Skeletal muscle tissue (tissue), 4 donors: ENCODE measurements around the gene WWC2. TPM values are rescaled to one million over a fixed set of nuclear protein-coding genes. Genes with fewer than 3 reads are reported as not detected.

Experiments
- H3K27ac ChIP-seq: one replicate; pipeline ENCODE4 v1.7.0; 2013; ENCODE audit warnings: mild to moderate bottlenecking, low read depth, low read length, inconsistent platforms
- H3K27me3 ChIP-seq, 3 donors: one replicate each; pipeline ENCODE4 v1.7.0; 2013; ENCODE audit warnings: low read length in 3 of 3; ENCODE audit not compliant: control insufficient read depth in 3 of 3, insufficient read depth in 3 of 3
- H3K36me3 ChIP-seq, 3 donors: one replicate each; pipeline ENCODE4 v1.7.0; 2013; ENCODE audit warnings: low read length in 3 of 3; ENCODE audit not compliant: control insufficient read depth in 3 of 3, insufficient read depth in 3 of 3
- H3K4me1 ChIP-seq, 3 donors: one replicate each; pipeline ENCODE4 v1.7.0; 2013; ENCODE audit warnings: low read length in 3 of 3, mild to moderate bottlenecking in 3 of 3; ENCODE audit not compliant: control insufficient read depth in 3 of 3, insufficient read depth in 3 of 3
- H3K4me3 ChIP-seq, 3 donors: one replicate each; pipeline ENCODE4 v1.7.0; 2013; ENCODE audit warnings: low read length in 3 of 3
- H3K9ac ChIP-seq, 3 donors: one replicate each; pipeline ENCODE4 v1.7.0; 2013; ENCODE audit warnings: low read length in 3 of 3, mild to moderate bottlenecking in 3 of 3, moderate library complexity in 2 of 3, low read depth in 1 of 3
- H3K9me3 ChIP-seq, 3 donors: one replicate each; pipeline ENCODE4 v1.7.0; 2013; ENCODE audit warnings: low read length in 3 of 3; ENCODE audit not compliant: control insufficient read depth in 3 of 3
- total RNA-seq: library from RNA; depleted of rRNA; stranded (reverse); fragments of >200 nt; gene quantifications from one replicate; pipeline ENCODE4 v1.2.3, GENCODE V29; 2014
- donor health status: Osteomylitis.

The WWC2 gene
- total RNA-seq, 1 donor from 2014 or later = 15.1 TPM

- Histone ChIP-seq H3K27ac (no peak overlapping the region), H3K27me3 (no peaks in the 10 kb centered on the region), H3K4me1 (peaks cover 2 to 6% (median 2%) of the 10 kb centered on the region in 3 donors), H3K4me3 (no peak overlapping the region), H3K36me3 (no peaks in the 10 kb centered on the region), H3K9me3 (no peaks in the 10 kb centered on the region), H3K9ac (no peak overlapping the region)
Observed at GRCh38 chr4:183177001-183177400, 77.9 kb downstream of the WWC2 start.

DNA sequence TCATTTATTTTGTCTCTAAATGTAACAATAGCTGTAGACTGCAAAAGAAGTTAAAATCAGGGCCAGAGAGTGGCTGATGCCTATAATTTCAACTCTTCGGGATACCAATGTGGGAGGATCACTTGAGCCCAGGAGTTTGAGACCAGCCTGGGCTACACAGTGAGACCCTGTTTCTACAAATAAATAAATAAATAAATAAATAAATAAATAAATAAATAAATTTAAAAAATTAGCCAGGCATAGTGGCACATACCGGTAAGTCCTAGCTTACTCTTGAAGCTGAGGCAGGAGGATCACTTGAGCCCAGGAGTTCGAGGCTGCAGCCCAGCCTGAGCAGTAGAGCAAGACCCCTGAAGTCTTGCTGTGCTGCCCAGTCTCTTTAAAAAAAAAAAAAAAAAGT is 79.1 kb downstream of the WWC2 start:
- H3K9me3 ChIP-seq = no peaks in the 10 kb centered on the region
- H3K9ac ChIP-seq = no peak overlapping the region
- no peak overlapping the region for H3K4me3 ChIP-seq
- peaks cover 0 to 6% (median 2%) of the 10 kb centered on the region in 3 donors for H3K4me1 ChIP-seq
- no peaks in the 10 kb centered on the region for H3K27me3 ChIP-seq
- no peak overlapping the region for H3K27ac ChIP-seq
- no peaks in the 10 kb centered on the region for H3K36me3 ChIP-seq

GRCh38 chr4:183180096-183180495 is 81.0 kb downstream of the WWC2 start:
- no peaks in the 10 kb centered on the region for H3K27me3 ChIP-seq
- no peak overlapping the region for H3K4me3 ChIP-seq
- H3K27ac ChIP-seq = no peak overlapping the region
- peaks cover 0 to 9% (median 0%) of the 10 kb centered on the region in 3 donors for H3K4me1 ChIP-seq
- no peaks in the 10 kb centered on the region for H3K36me3 ChIP-seq
- no peaks in the 10 kb centered on the region for H3K9me3 ChIP-seq
- no peak overlapping the region for H3K9ac ChIP-seq

GRCh38 chr4:183180621-183181020 is 81.6 kb downstream of the WWC2 start:
- Histone ChIP-seq H3K27ac (no peak overlapping the region), H3K36me3 (no peaks in the 10 kb centered on the region), H3K27me3 (no peaks in the 10 kb centered on the region), H3K4me1 (peaks cover 0 to 8% (median 0%) of the 10 kb centered on the region in 3 donors), H3K9ac (no peak overlapping the region), H3K9me3 (no peaks in the 10 kb centered on the region), H3K4me3 (no peak overlapping the region)

- Histone ChIP-seq H3K36me3 (no peaks in the 10 kb centered on the region), H3K4me1 (peaks cover 0 to 4% (median 0%) of the 10 kb centered on the region in 3 donors), H3K4me3 (no peak overlapping the region), H3K9ac (no peak overlapping the region), H3K27me3 (no peaks in the 10 kb centered on the region), H3K9me3 (no peaks in the 10 kb centered on the region), H3K27ac (no peak overlapping the region)
Observed at GRCh38 chr4:183181081-183181480, 82.0 kb downstream of the WWC2 start.

- Histone ChIP-seq H3K4me1 (peaks cover 0 to 3% (median 0%) of the 10 kb centered on the region in 3 donors), H3K27me3 (no peaks in the 10 kb centered on the region)
Observed at GRCh38 chr4:183182873-183183725, 84.0 kb downstream of the WWC2 start.

GRCh38 chr4:183183906-183184535 is 85.0 kb downstream of the WWC2 start:
- no peak overlapping the region for H3K4me3 ChIP-seq
- peaks cover 0 to 2% (median 0%) of the 10 kb centered on the region in 3 donors for H3K36me3 ChIP-seq
- H3K27me3 ChIP-seq = no peaks in the 10 kb centered on the region
- no peaks in the 10 kb centered on the region for H3K9me3 ChIP-seq
- no peak overlapping the region for H3K9ac ChIP-seq
- peaks cover 0 to 3% (median 0%) of the 10 kb centered on the region in 3 donors for H3K4me1 ChIP-seq
- no peak overlapping the region for H3K27ac ChIP-seq

More at GRCh38 chr4:183182873-183183725, 84.0 kb downstream of the WWC2 start:
- Histone ChIP-seq H3K36me3 (peaks cover 0 to 2% (median 0%) of the 10 kb centered on the region in 3 donors), H3K9me3 (no peaks in the 10 kb centered on the region), H3K4me3 (no peak overlapping the region), H3K27ac (no peak overlapping the region), H3K9ac (no peak overlapping the region)

DNA sequence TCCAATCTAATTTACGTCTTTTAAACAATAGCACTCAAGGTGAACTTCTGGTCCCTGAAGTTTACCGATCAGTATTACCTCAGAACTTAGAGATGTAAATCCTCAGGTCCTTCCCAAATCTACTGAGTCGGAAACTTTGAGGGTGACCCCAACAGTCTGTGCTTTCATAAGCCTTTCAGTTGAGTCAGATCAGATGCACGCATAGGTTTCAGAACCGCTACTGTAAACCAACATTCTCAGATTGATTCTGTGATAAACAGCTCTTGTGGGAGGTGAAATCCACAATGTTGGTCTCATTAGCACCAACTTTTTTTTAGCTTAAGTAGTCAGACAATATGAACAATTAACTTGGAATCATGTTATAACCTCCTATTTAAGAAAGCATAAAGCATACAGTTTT is 86.0 kb downstream of the WWC2 start:
- Histone ChIP-seq H3K36me3 (peaks cover 0 to 2% (median 0%) of the 10 kb centered on the region in 3 donors), H3K27me3 (no peaks in the 10 kb centered on the region), H3K9ac (no peak overlapping the region), H3K4me3 (no peak overlapping the region), H3K27ac (no peak overlapping the region), H3K9me3 (no peaks in the 10 kb centered on the region), H3K4me1 (peaks cover 0 to 3% (median 0%) of the 10 kb centered on the region in 3 donors)

DNA sequence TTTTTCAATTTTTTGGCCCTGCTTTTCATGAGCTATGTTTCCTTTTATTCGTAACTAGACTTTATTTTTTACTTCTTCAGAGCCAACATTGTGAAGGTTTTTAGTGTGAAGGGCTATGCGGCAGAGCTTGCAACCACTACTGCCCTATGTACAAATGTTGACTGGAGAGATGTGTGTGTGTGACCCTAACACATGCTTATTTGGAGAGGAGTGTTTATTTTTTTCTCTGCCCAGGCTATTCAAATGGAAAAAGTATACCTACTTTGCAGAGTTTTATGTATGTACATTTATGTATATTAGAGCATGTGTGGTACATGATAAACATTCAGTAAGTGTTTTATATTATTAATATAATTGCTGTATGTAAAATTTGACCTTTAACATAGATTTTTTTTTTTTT is 86.5 kb downstream of the WWC2 start:
- Histone ChIP-seq H3K9ac (no peak overlapping the region), H3K4me3 (no peak overlapping the region), H3K27me3 (no peaks in the 10 kb centered on the region), H3K9me3 (no peaks in the 10 kb centered on the region), H3K36me3 (peaks cover 0 to 2% (median 0%) of the 10 kb centered on the region in 3 donors), H3K4me1 (peaks cover 0 to 3% (median 0%) of the 10 kb centered on the region in 3 donors), H3K27ac (no peak overlapping the region)

DNA sequence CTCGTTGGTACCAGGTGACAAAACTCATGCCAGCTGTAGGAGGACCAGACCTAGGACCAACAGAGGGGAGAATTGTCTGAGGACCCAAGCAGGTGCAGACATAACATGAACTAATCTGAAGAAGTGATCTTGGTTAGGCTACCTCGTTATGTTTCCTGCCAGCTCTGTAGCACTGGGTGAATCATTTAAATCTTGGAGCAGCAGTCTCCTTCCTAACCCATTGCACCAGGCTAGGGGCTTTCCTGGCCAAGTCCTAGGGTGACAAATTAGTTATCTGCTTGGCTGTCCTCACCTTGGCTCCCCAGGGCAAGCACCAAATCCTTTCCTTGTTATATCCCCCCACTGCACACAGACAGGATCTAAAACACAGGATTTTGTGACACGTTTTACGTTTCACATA is 87.8 kb downstream of the WWC2 start:
- H3K27me3 ChIP-seq = no peaks in the 10 kb centered on the region
- H3K4me1 ChIP-seq = peaks cover 0 to 3% (median 0%) of the 10 kb centered on the region in 3 donors
- no peaks in the 10 kb centered on the region for H3K9me3 ChIP-seq
- no peak overlapping the region for H3K9ac ChIP-seq
- H3K36me3 ChIP-seq = peaks cover 0 to 2% (median 0%) of the 10 kb centered on the region in 3 donors
- H3K27ac ChIP-seq = no peak overlapping the region
- H3K4me3 ChIP-seq = no peak overlapping the region
